GDM1 (cell line): ENCODE results near the gene SND1.

Experiments used
- DNase-seq: peaks from one replicate; lab custom pipeline; 2025; lab: John Stamatoyannopoulos, UW

SND1 gene

DNA sequence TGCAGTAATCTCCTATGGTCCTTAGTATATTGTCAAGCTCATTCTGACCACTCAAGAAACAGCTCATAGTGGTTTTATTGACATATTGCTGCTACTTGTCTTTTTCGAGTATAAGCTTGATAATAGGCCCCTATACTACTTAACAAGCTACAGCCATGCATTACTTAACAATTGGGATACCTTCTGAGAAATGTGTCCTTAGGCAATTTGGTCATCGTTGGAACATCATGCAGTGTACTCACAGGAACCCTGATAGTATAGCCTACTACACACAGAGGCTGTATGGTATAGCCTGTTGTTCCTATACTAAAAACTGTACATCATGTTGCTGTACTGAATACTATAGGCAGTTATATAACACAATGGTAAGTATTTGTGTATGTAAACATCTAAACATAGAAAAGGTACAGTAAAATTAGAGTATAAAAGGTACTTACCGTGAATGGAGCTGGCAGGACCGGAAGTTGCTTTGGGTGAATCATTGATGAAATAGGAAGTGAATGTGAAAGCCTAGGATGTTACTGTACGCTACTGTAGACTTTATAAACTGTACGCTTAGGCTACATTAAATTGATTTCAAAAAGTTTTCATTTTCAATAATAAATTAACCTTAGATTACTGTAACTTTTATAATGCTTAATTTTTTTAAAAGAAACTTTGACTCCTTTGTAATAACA lies 218.4 kb downstream of the SND1 start:
- DNase-seq, result no peak

DNA sequence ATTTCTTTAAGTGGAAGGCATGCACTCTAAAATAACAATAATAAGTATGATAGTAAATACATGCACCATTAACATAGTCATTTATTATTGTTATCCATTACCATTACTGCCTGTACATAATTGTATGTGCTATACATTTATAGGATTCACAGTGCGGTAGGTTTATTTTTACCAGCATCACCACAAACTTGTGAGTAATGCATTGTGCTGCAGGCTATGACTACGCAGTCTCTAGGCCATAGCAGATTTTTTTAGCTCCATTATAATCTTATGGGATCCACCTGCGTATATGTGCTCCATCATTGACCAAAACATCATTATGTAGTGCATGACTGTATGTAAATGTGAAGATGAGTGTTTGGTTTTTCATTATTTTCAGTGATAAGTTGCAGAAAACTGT lies 219.2 kb downstream of the SND1 start:
- DNase-seq, result no peak

DNA sequence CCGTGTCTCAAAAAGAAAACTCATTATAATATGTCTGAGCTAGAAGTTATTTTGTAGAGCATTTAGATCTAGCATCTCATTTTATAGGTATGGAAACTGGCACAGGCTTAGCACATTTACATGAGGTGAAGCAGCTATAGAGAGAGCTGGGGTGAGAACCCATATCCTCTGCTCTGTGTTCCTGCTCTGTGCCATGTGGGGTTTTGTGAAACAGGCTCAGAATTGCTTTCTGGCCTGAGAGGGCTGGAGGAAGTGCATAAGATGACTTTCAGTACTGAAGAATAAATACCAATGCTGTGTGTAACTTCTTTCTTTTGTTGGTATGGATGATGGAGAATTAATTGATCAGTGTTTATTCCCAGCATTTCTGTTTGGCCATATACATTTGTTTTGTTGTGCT lies 220.1 kb downstream of the SND1 start:
- DNase-seq, result no peak

DNA sequence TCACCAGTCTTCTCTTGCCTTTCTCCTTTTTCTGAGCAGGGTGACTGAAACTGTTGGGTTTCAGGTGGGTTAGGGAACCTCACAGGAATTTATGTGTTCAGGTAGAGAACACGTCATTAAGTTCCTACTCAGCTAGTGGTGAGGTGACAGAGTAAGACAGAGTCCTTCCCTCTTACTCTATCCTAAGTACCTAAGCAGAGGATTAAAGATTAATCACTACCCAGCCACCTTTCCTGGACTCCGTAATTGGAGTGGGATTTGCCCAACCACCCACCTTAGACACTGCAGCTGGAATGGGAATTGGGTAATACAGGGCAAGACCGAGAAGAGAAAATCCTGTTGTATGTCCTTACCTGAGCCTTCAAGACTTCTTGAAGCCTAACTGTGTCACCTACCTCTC lies 221.2 kb downstream of the SND1 start:
- DNase-seq, result no peak

DNA sequence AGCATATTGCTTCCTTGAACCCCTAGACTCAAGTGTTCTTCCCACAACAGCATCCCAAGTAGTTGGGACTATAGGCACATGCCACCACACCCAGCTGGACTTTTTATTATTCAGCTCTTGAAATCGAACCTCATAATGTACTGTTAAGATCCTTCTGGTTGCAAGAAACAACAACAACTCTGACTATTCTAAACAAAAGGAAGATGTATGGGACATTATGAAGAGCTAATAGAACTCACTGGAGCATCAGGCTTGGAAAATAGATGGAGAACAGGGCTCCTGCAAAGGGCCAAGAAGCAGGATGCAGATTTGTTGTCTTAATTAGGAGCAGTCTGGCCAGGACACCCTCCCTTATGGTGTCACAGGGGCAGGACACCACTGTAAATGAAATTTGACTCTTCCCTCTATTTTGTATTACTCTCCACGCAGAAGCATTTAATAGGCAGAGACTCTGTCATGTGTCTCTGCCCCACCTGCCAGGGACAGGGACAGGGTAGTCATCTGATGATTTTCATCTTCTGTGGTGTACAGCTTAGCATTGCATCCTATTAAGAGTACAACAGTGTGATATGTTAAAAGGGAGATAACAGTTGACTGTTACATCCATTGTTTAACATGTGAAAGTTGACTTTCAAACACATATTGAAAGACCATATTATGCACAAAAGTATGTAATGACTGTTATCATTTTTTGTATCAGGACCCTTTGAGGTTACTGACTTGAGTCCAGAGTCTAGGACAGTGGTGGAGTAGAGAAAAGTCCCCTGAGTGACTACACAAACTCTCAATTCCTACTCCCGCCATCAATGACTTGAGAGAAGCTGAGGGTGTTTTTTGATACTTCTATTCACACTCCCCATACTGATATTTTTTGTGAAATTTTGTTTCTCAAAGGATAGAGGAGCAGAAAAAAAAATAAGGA lies 222.0 kb downstream of the SND1 start:
- DNase-seq, result no peak

DNA sequence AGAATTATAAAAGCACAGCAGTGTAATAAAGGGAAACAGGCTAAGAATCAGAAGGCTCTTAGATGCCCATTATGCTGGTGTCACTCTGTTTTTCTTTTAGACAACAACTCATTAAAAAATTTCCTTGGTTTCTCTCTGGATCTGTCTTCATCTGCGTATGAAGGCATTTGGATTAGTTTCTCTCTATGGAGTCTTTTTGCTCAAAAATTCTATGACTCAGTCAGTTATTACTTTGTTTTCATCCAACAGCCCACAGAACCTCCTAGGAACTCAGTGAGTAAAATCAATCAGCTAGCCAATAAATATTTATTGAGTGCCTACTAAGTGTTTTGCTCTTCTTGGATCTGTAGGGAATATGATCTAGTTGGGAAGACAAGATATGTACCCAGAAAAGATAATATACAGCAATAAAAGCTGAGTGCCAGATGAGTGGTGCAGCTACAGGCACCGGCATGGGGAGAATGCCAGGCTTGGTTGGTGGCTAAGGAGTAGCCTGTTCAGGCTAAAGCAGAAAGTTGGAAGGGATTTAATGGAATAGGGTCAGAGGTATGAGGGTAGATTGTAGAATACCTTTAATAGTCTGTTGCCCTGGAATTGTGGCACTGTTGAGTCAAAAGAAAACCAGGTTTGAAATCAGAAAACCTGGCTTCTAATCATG lies 223.1 kb downstream of the SND1 start:
- no peak for DNase-seq

DNA sequence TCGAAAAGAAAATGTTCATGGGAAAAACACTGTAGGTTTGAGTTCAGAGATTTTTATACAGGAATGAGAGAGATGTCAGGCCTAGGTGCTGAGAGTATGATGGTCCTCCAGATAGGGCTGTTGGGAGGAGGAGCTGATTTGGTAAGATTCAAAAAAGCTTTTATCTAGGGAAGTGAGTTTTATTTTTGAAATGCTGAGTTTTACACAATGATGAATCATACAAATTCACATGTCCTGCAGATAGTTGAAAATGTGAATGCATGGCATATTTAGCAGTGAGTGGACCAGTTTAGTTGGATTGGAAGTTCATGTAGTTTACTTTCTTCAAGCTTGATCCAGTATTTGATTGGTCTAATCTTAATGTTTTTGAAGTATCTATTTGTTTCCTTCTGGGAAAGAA lies 224.4 kb downstream of the SND1 start:
- no peak for DNase-seq

DNA sequence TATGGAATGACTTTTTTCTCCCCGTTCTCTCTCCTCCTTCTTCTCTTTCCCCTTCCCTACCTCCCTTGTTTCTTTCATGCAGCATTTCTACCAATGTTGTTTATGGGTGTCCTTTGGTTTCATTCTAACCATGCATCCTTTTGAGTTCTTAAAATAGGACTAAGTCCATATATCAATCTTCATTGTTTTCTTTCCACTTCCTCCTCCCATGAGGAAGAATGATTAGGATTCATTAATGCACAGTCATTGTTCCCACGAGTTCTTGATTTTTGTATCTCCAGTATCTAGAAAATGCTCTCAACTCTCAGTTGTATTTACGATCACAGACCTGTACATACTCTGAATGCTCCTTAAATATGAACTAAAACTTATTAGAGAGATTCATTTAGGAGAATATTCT lies 226.0 kb downstream of the SND1 start:
- no peak for DNase-seq

DNA sequence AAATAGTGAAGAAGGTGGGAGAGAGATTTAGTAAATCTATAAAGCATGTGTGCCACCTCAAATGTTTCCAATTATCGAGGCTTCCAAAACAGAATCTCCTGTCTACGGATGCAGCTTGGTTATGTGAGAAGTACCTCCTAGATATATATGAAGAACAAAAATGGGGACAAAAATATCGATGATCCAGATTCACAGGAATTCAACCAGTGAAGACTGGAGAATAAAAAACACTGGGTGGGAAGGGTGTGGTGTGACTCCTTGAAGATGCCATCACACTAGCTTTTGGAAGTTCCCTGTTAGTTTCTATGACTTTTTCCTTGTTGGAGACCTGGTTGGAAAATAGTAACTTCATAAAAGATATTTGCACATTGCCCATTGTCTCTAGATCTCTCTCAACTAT lies 226.8 kb downstream of the SND1 start:
- no peak for DNase-seq

DNA sequence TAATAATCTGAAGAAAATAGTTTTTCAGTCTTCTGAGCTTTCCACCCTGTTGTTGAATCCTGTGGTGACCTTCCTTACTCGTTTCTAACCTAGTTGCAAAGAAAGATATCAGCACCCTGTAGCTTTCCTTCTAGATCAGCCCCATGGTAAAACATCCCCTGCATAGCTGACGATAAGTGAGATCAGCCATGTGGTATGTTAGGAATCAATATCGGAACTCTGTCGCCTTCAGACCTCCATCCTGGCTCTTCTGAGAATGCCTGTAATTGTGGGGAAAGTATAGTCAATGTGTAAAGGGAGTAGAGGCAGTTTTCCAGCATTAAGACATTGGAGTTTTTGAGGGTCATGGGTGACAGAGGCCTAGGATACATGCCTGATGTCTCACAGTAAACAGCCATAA lies 227.4 kb downstream of the SND1 start:
- no peak for DNase-seq

DNA sequence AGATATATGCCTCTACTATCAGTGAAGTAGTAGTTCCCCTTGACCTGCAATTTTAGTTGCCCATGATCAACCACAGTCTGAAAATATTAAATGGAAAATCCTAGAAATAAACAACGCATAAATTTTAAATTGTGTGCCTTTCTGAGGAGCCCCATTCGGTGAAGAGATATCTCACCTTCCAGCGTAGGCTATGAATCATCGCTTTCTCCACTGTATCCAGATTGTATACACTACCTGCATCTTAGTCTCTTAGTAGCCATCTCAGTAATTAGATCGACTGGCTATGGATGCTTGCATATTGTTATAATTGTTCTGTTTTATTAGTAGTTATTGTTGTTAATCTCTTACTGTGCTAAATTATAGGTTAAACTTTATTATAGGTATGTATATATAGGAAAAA lies 227.9 kb downstream of the SND1 start:
- DNase-seq, result no peak

DNA sequence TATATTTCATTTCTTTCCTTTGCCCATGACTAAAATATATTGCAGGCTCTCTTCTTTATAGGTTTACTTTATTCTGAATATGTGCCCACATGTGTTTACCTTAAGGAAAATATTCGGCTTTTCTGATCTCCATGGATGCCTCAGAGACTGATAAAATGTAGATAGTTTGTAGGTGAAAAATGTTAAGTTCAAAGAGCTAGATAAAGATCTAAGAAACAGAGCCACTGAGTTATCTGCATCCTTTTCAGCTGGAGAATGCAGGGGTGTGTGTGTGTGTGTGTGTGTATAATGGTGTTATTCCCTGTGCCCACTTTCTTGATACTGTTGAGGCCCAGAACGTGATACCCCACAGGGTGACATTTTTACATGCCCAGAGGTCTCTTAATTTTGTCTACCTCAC lies 228.5 kb downstream of the SND1 start:
- no peak for DNase-seq

DNA sequence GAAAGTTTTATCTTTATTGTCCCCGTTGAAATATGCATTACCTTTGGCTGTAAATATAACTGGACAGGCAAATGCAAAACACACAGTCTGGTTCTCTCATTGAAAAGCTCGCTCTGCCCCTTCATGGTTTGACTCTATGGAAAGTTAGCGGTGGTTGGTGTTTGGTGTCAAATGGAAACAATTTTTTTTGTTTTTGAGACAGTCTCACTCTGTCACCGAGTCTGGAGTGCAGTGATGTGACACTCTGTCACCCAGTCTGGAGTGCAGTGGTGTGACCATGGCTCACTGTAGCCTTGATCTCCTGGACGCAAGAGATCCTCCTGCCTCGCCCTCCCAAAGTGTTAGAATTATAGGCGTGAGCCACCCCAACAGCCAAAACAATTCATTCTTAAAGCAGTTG lies 229.6 kb downstream of the SND1 start:
- no peak for DNase-seq

DNA sequence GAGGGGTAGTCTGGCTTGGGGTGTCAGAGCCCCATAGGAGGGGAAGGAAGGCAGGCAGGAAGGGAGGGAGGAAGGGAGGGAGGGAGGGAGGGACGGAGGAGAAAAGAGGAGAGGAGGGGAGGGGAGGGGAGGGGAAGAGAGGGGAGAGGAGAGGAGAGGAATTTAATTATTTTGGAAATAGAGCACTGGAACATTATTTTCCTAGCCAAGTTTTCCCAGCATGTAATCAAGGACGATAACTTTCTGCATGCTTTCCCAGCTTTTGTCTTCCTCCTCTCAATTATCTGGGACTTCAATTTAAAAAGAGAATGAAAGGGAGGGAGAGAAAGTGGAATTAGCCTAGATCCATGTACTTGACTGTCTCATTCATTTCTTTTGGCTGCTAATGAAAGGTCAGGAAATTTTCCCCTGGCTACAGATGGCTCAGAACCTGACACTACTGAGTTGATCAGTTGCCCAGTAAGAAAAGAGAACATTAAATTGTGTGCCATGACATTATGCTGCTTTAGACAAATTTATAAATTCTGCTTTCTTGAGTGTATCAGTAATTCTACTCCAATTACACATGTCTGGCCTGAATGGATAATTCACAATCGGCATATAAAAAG lies 230.4 kb downstream of the SND1 start:
- DNase-seq, result no peak

DNA sequence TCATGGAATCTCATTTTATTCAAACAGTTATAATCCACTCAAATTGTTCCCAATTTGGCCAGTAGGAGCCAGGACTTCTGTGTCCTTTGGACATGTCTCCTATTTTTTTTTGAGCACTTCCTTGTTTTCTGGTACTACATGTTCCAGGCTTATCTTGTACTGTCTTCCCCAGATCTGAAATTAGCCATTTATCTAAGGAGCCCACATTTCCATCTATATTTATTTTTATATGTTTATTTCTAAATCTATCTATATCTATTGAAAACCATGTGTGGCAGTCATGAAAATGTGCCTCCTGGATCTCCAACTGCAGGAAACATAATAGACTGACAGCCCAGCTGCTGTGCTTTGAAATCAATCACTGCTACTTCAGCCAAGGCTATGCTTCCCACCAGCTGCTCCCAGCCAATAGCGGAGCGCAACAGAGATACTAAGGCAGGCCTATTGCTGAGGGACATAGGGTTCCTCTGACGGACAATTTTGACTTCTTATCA lies 232.1 kb downstream of the SND1 start:
- no peak for DNase-seq

DNA sequence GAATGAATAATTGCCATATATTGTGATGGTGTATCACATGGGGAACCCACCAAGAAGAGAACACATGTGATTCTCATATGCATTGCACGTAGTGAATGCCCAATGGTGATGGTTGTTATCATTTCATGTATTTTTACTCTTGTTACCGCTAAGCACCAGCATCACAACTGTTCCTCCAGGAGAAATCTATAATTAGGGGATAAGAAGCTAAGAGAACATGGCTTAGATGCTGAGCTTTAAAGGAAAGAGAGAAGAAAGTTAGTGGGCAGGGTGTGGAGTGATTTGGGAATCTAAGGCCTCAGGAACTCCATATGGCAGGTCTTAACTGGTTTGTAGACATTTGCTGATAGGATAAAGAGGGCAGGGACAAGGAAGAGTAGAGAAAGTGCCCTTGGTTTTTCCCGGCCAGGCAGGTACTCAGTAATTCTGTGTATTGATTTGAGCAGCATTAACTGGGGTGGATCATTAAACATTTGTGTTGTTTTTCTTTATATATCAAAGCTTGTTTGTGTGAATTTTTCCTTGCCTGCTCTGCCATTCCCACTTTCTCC lies 233.3 kb downstream of the SND1 start:
- DNase-seq, result no peak

DNA sequence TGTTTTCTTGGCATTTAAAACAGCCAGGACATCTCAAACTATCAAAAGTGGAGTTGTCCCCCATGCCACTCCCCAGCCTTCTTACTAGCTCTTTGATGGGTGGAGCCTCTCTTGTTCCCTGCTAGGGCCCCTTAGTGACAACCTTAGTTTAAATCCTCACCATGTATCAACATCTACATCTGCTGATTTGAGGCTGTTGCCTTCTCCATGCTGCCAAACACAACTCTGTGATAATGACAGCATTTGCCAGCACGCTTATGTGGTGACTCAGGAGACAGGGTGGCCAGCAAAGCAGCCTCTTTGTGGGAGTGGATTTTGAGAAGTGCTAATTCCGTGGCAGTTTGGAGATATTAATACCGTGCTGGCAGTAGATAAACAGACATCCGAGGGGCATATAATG lies 233.8 kb downstream of the SND1 start:
- DNase-seq, result no peak

DNA sequence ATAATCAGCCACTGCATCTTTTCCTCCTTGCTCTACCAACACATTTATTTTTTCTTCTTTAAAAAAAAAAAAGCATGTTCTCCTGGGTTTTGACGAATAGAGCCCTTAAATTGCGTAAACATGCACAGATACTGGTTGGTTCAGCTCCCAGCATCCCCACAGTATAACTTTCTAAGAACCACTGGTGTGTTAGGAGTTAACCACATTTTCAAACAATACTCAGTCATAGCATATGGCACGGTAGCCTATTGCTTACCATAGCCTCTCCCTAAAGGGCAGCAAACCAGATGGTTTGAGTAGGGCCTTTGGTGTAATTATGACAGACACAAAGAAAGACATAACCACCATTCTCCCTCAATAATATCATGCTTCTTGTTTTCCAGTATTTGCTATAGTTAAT lies 234.3 kb downstream of the SND1 start:
- no peak for DNase-seq

DNA sequence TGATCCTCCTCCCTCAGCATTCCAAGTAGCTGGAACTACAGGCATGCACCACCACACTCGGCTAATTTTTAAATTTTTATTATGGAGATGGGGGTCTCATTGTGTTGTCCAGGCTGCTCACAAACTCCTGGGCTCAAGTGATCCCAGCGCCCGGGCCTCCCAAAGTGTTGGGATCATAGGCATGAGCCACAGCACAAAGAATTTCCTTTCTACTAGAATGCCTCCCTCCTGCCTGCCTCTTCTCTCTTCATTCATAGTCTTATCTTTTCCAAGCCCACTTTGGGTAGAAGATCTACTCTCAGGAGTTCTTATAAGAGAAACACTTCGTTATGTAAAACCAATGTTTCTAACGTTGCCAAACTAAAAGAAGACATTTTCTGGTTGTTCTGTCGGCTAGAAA lies 235.1 kb downstream of the SND1 start:
- DNase-seq, result no peak

DNA sequence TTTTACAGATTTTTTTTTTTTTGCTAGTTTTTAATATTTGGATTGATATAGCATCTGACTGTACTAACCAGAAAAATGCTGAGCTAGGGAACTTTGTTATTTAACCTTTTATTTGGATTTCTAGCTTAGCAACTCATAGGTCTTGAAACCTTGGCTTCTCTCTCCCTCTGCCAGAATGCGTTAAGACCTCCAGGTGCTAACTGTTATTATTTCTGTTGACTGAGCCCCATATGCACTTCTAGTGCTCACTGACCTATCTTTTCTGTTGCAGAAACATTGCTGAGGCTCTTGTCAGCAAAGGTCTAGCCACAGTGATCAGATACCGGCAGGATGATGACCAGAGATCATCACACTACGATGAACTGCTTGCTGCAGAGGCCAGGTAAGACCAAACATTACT lies 235.6 kb downstream of the SND1 start:
- no peak for DNase-seq

DNA sequence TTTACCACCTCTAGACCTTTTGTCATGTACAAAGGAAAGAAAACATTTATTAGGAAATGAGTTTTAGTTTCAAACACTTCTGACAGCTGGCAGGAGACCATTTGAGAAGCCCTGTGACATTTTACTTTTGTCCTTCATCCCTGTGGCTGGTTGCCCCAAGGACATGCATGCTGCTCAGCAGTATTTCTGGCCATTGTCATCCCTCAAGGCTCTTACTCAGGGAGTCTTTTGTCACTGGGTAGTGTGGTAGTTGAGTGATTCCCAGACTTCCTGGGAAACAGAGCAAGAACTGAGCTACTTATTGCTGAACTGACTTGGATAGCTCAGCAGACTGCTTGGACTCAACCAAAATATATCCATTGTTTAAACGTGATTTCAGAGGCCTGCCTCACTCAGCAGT lies 236.4 kb downstream of the SND1 start:
- DNase-seq, result no peak

DNA sequence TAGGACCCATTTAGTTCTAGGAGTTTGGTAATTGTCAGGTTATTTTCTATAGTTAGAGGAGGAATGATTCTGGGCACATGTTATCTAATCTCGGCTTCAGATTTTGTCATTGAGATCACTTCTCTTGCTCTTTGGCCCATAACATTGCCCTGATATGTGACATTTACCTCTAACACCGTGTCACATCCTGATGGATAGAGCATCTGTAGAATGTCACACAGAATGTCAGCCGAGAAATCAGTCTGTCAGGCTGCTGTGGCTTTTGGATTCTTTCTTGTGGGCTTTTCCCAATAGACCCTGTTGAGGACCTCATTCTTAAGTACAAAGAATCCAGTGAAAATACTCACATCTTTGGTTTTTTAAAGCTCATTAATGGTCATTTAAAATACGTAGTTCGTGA lies 236.8 kb downstream of the SND1 start:
- no peak for DNase-seq
